WERI-Rb-1 (cell line): ENCODE measurements around the gene MYO1F.

Experiments
- DNase-seq: peaks from one replicate; pipeline ENCODE4 v3.0.0-alpha.2; 2020
- H3K27ac ChIP-seq: fragments of 250-450 bp; sonication (Bioruptor Pico); 2 replicates; pipeline ENCODE4 v1.5.1; 2020; ENCODE audit warnings: mild to moderate bottlenecking, moderate library complexity
- H3K27me3 ChIP-seq: fragments of 250-450 bp; sonication (Bioruptor Pico); 2 replicates; pipeline ENCODE4 v1.5.1; 2021; ENCODE audit warnings: mild to moderate bottlenecking, low read depth, moderate library complexity; ENCODE audit not compliant: insufficient read depth, severe bottlenecking
- H3K36me3 ChIP-seq: fragments of 250-450 bp; sonication (Bioruptor Pico); 2 replicates; pipeline ENCODE4 v1.5.1; 2020; ENCODE audit warnings: mild to moderate bottlenecking, moderate library complexity
- H3K4me3 ChIP-seq: 2 replicates; pipeline ENCODE4 v1.5.1; 2011; ENCODE audit warnings: low read depth, mild to moderate bottlenecking, control low read depth, low read length
- H3K9me3 ChIP-seq: fragments of 250-450 bp; sonication (Bioruptor Pico); 2 replicates; pipeline ENCODE4 v1.5.1; 2021; ENCODE audit warnings: mild to moderate bottlenecking, moderate library complexity; ENCODE audit not compliant: severe bottlenecking
- TF ChIP-seq, protein P1 (sequence below): IDR thresholded peaks from 2 replicates; pipeline ENCODE4 v1.5.1; 2011; ENCODE audit warnings: low read depth, mild to moderate bottlenecking, control low read depth, inconsistent platforms, low read length

MYO1F gene

DNA sequence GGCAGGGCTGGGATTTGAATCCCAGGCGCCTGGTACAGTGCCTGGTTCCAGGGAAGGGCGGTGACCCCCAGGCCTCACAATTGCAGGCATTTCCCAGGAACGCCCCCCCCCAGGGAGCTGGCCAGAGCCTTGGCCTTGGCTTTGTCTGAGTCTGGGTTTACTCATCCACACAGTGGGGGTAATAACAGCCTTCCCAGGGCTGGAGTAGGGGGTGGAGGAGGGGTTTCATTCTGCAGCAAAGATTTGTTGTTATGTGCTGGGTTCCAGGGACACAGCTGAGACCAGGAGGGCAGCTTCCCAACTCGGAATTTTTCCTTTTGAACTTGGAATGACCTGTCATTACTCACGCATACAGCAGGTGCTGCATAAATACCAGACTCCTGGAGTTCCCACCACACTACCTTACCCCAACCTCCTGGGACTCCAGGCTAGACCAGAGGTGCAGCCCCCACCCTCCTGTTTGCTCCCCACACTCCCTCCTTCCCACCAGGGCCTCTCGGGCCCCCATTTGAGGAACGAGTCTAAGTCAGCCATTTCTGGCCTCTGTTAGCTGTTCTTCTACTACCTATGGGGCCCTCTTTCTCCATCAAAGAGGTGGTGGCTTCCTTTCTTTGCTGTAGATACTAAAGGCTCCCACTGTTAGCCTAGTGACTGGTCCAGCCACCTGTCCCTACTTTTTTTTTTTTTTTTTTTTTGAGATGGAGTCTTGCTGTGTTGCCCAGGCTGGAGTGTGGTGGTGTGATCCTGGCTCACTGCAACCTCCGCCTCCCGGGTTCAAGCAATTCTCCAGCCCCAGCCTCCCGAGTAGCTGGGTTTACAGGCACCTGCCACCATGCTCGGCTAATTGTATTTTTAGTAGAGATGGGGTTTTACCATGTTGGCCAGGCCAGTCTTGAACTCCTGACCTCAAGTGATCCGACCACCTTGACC, 34.9 kb upstream of the MYO1F start:
- no peak for DNase-seq
- H3K9me3 ChIP-seq, result no peaks in the 10 kb centered on the region
- TF ChIP-seq, protein P1, sequence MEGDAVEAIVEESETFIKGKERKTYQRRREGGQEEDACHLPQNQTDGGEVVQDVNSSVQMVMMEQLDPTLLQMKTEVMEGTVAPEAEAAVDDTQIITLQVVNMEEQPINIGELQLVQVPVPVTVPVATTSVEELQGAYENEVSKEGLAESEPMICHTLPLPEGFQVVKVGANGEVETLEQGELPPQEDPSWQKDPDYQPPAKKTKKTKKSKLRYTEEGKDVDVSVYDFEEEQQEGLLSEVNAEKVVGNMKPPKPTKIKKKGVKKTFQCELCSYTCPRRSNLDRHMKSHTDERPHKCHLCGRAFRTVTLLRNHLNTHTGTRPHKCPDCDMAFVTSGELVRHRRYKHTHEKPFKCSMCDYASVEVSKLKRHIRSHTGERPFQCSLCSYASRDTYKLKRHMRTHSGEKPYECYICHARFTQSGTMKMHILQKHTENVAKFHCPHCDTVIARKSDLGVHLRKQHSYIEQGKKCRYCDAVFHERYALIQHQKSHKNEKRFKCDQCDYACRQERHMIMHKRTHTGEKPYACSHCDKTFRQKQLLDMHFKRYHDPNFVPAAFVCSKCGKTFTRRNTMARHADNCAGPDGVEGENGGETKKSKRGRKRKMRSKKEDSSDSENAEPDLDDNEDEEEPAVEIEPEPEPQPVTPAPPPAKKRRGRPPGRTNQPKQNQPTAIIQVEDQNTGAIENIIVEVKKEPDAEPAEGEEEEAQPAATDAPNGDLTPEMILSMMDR, result no peak

DNA sequence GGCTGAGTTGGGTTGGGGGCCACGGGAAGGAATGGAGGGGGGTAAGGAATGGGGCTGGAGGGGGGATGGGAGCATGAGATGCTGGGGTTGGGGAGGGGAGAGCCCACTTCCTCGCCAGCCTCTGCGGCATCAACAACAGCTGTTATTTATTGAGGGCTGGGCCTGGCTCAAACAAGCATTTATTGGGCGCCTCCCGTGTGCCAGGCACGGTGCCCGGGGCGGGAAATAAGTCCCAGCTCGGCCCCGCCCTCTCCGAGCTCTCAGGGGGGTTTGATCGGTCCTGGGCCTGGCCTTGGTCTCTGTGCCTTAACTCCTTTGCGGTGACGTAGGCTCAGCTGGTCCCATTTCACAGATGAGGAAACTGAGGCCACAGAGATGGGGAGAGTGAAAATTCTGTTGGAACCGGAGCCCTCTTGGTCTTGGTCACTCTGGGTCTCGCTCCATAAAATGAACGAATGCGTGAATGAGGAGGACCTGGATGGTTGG, 34.2 kb upstream of the MYO1F start:
- no peak overlapping the region for H3K4me3 ChIP-seq
- no peaks in the 10 kb centered on the region for H3K9me3 ChIP-seq
- H3K36me3 ChIP-seq, result no peaks in the 10 kb centered on the region
- peaks cover 6% of the 10 kb centered on the region for H3K27me3 ChIP-seq
- no peak for DNase-seq
- H3K27ac ChIP-seq, result no peak overlapping the region
- TF ChIP-seq, protein P1, result no peak

More for the DNA sequence above, 34.9 kb upstream of the MYO1F start:
- Histone ChIP-seq H3K27me3 (peaks cover 10% of the 10 kb centered on the region), H3K36me3 (no peaks in the 10 kb centered on the region), H3K27ac (no peak overlapping the region), H3K4me3 (no peak overlapping the region)

DNA sequence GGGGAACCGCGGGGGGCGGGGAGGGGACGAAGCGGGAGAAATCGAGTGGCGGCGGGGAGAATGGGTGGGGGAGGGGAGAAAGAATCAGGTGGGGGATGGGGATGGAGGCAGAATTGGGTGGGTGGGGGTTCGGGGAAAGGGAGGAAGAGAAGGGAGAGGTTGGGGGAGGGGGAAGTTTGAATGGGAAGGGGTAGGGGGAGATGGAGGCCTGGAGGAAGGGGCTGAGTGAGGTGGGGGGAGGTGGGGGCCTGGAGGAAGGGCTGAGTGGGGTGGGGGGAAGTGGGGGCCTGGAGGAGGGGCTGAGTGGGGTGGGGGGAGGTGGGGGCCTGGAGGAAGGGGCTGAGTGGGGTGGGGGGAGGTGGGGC, 33.7 kb upstream of the MYO1F start:
- peaks cover 4% of the 10 kb centered on the region for H3K27me3 ChIP-seq
- TF ChIP-seq, protein P1, result no peak
- no peak overlapping the region for H3K27ac ChIP-seq
- H3K9me3 ChIP-seq, result no peaks in the 10 kb centered on the region
- H3K4me3 ChIP-seq, result peak overlapping the region; percentile 58
- no peak for DNase-seq
- no peaks in the 10 kb centered on the region for H3K36me3 ChIP-seq

DNA sequence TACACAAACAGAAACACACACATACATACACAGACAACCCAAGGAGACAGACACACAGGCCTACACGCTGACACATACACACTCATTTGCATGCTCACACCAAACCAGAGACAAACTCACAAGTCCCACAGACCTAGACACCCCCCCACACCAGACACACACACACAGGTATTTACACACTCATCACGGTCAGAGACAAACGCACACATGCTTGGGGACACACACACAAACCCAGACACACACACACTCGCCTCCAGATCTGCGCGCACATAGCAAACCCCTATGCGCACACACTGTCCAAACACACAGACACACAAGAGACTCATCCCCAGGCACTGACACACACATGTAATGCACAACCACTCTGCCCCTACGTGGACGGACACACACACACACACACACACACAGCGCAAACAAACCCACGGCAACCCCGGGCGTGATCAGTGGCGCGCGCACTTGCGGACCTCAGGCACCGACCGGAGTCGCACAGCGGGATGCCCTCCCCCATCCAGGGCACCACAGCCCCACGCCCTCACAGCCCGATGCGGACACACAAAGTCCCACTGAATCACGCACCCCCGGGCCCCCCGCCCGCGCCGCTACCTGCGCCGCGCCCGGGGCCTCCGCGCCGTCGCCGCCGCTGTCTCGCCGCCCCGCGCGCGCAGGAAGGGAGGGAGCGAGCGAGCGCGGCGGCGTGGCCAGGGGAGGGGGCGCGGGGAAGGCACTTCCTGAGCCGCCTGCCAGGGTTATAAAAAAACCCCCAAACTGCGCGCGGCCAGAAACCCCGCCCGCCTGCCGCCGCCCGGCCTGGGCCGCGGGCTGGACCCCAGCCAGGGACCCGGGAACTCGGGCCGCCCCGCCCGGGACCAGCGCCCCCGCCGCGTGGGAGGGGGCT, 33.0 kb upstream of the MYO1F start, which contains the start of gene ADAMTS10:
ADAMTS10 (minus strand) TSS at position 675 of the 895 bp plus-strand sequence. CDS start 5,005 bp downstream, outside the sequence.
- DNase-seq, result peak; percentile 30
- Histone ChIP-seq H3K27ac (peak within 1 kb of the TSS; percentile 1; the same call in 1 of the 2 replicates), H3K36me3 (no peaks in the 10 kb centered on the region)

More for the DNA sequence above, 33.0 kb upstream of the MYO1F start, which contains the start of gene ADAMTS10:
- peaks cover 2% of the 10 kb centered on the region for H3K27me3 ChIP-seq
- H3K9me3 ChIP-seq, result no peaks in the 10 kb centered on the region
- peak within 1 kb of the TSS; percentile 58 for H3K4me3 ChIP-seq
- TF ChIP-seq, protein P1, result no peak
